ENCODE data around the gene CST9.

DNA sequence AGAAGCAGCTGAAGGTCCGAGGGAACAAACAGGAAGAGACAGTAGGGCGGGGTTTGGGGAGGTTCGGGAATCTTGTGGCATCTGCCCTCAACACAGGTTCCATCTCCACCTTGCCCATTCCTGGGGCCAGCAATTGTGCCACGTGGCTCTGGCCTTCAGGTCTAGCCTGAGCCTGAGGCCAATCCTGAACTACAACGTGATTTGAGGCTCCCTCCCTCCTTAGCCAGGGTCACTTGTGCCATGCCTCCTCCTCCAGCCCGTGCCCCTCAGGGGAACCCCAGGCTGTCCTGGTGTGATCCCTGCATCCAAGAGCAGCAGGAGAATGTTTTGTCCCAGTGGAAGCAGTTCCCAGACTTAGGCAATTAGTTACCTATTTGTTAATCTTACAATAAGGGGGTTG lies 3.0 kb downstream of the CST9 start:
- no peak for TF ChIP-seq ZNF274 (IDR thresholded peaks at IDR 0.05; ENCODE audit: low read depth, low read length)
- no peak for TF ChIP-seq YY1 (IDR thresholded peaks at IDR 0.05; ENCODE audit: insufficient read depth, insufficient read length)
- no peak for TF ChIP-seq SUZ12 (IDR thresholded peaks at IDR 0.05; ENCODE audit: extremely low read depth, insufficient read depth, insufficient read length)

All from NT2/D1 (cell line).